ENCODE measurements around the gene FSCN2. TPM values are rescaled to one million over a fixed set of nuclear protein-coding genes. Genes with fewer than 3 reads are reported as not detected.

The FSCN2 gene
- total RNA-seq, 4 donors from 2014 or later: 0.20 to 0.46 TPM; not detected in 2

DNA sequence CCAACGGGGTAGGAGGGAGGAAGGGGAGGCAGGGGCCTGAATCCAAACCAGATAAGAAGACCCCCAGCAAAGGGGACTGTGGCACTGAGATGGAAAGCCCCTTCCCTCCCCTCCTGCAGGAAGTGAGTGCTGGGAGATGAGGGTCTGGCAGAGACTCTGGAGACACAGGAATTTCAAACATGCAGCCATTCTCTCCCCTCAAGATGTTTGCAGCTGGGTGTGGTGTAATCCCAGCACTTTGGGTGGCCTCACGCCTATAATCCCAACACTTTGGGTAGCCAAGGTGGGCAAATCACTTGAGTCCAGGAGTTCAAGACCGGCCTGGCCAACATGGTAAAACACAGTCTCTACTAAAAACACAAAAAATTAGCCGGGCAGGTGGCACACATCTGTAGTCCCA lies 57.9 kb downstream of the FSCN2 start:
- no peak for TF ChIP-seq POLR2A (IDR thresholded peaks at IDR 0.05)
- TF ChIP-seq, protein P1, sequence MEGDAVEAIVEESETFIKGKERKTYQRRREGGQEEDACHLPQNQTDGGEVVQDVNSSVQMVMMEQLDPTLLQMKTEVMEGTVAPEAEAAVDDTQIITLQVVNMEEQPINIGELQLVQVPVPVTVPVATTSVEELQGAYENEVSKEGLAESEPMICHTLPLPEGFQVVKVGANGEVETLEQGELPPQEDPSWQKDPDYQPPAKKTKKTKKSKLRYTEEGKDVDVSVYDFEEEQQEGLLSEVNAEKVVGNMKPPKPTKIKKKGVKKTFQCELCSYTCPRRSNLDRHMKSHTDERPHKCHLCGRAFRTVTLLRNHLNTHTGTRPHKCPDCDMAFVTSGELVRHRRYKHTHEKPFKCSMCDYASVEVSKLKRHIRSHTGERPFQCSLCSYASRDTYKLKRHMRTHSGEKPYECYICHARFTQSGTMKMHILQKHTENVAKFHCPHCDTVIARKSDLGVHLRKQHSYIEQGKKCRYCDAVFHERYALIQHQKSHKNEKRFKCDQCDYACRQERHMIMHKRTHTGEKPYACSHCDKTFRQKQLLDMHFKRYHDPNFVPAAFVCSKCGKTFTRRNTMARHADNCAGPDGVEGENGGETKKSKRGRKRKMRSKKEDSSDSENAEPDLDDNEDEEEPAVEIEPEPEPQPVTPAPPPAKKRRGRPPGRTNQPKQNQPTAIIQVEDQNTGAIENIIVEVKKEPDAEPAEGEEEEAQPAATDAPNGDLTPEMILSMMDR (IDR thresholded peaks at IDR 0.05 in 4 of 5, conservative IDR thresholded peaks at IDR 0.05 in 1 of 5): no peak
- DNase-seq (no peak), ATAC-seq (no peak)
- Histone ChIP-seq H3K4me1 (no peaks in the 10 kb centered on the region), H3K4me3 (no peak overlapping the region), H3K9me3 (no peaks in the 10 kb centered on the region), H3K27me3 (no peaks in the 10 kb centered on the region), H3K27ac (no peak overlapping the region), H3K36me3 (peaks cover 6 to 95% of the 10 kb centered on the region in 2 donors)
- intact Hi-C loops (cut with DNase I; ENCODE audit: low total_unique reads) (no loop called here), in situ Hi-C loops (cut with MboI; ENCODE audit: low sequenced_read_pairs in 4 of 4) (no loop called here)

Other genes with a start within 250 kb of the FSCN2 start
- 10 to 100 TPM; 24.5 to 56.5 (median 28.8) TPM for gene SLC38A10, start 233.1 kb upstream of the FSCN2 start, total RNA-seq
- gene BAHCC1, start 132.9 kb upstream of the FSCN2 start, total RNA-seq: 1 to 10 TPM; 2.5 to 8.4 (median 5.8) TPM
- gene ACTG1, start 15.6 kb upstream of the FSCN2 start, total RNA-seq: 100 to 1,000 TPM; 322 to 934 (median 415) TPM
- 10 to 100 TPM; 14.4 to 27.9 (median 15.6) TPM for gene FAAP100, start 24.0 kb downstream of the FSCN2 start, total RNA-seq
- 100 to 1,000 TPM; 176 to 290 (median 263) TPM for gene NPLOC4, start 108.7 kb downstream of the FSCN2 start, total RNA-seq
- under 1 TPM in 2 of 4 donors, not detected in 2; 0.22 to 0.26 TPM for gene TSPAN10, start 108.8 kb downstream of the FSCN2 start, total RNA-seq
- gene PDE6G, start 128.2 kb downstream of the FSCN2 start, total RNA-seq: not detected
- 10 to 100 TPM; 15.5 to 32.2 (median 22.2) TPM for gene OXLD1, start 138.2 kb downstream of the FSCN2 start, total RNA-seq
- 10 to 100 TPM in 2 of 4 donors, 1 to 10 TPM in 2; 6.7 to 17.1 (median 11.2) TPM for gene CCDC137, start 138.4 kb downstream of the FSCN2 start, total RNA-seq
- gene ARL16, start 155.4 kb downstream of the FSCN2 start, total RNA-seq: 10 to 100 TPM; 12.9 to 23.6 (median 20.0) TPM
- gene HGS, start 155.6 kb downstream of the FSCN2 start, total RNA-seq: 100 to 1,000 TPM in 3 of 4 donors, 10 to 100 TPM in 1; 62.1 to 150 (median 113) TPM
- gene MRPL12, start 175.0 kb downstream of the FSCN2 start, total RNA-seq: 100 to 1,000 TPM in 2 of 4 donors, 10 to 100 TPM in 2; 79.1 to 117 (median 94.1) TPM
- 1 to 10 TPM; 3.4 to 9.3 (median 6.7) TPM for gene SLC25A10, start 183.9 kb downstream of the FSCN2 start, total RNA-seq